SH-SY5Y (cell line): ENCODE results near the gene BCKDHA.

ENCODE experiments used
- GATA2 ChIP-seq: IDR thresholded peaks from 2 replicates; pipeline ENCODE4 v1.6.1; 2011; ENCODE audit warnings: mild to moderate bottlenecking, low read depth, low read length
- GATA3 ChIP-seq: IDR thresholded peaks from 2 replicates; pipeline ENCODE4 v1.6.1; 2011; ENCODE audit warnings: low read depth, mild to moderate bottlenecking, low read length, moderate library complexity

BCKDHA gene

DNA sequence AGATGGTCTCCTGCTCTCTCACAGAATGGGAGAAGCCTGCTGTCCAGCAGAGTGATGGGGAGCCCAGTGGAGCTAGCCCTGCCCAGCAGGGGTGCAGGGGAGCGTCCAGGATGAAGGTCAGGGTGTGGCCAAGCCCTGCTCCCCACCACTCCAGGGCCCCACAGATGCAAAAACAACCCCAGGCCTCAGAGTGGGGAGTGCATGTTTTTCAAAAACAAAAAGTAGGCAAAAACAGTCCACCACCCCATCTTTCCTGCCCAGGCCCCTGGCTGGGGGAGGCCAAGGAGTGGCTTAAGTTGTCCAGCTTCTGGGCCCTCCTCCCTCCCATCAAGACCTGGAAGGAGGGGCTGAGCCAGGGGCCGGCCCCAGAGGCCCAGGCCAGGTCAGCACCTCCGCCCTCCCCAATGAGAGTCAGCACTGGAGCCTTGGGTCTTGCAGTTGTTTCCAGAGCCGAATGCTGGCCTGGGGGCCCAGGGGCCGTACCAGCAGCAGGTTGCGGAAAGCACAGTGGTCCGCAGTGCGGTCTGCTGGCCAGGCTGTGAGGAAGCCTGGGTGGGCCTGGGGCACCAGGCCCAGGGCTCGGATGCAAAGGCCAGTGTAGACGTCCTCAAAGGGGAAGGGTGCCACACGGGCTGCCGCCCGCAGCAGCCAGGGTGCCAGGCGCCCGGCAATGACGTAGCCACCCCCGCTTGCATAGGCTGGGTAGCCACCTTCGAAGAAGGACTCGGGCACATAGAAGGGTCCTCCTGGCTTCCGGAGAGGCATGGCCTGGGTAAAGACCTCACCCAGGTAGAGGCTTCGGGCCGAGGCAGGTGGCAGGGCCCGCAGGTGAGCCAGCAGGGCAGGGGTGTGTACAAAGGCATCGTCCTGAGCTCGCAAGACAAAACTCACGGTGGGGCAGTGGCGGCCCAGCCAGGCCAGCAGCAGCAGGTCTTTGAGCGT, 27.8 kb downstream of the BCKDHA start:
- no peak for TF ChIP-seq GATA3
- TF ChIP-seq GATA2: no peak

DNA sequence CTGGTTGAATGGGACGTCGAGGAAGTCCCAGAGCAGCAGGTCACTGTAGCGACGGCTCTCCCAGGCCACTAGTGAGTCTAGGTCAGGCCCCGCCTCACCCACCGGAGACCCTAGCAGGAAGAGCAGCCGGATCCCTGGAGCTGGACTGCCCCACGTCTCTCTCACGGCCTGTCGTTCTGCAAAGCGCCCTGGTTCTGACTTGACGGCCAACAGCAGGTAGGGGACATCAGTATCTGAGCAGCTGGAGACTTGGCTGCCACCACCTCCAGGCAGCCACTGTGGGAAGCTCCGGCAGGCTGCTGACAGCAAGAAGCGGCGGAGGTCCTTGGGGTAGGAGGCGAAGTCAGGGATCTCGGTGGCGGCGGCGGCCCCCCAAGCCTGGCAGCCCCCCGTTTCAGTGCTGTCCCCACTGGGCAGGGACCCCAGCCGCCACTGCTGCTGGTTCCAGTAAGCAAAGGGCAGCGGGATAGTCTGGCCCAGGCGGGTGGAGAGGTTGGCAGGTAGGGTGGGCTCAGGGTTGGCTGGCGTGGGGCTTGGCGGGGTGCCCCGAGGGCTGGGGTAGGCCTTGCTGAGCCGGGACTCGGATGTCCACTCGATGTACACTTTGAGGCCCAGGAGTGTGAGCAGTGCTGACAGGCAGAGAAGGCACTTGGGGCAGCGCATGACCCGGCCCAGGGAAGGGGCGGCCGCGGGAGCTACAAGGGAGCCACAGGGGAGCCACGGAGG, 28.7 kb downstream of the BCKDHA start:
- no peak for TF ChIP-seq GATA2
- no peak for TF ChIP-seq GATA3

DNA sequence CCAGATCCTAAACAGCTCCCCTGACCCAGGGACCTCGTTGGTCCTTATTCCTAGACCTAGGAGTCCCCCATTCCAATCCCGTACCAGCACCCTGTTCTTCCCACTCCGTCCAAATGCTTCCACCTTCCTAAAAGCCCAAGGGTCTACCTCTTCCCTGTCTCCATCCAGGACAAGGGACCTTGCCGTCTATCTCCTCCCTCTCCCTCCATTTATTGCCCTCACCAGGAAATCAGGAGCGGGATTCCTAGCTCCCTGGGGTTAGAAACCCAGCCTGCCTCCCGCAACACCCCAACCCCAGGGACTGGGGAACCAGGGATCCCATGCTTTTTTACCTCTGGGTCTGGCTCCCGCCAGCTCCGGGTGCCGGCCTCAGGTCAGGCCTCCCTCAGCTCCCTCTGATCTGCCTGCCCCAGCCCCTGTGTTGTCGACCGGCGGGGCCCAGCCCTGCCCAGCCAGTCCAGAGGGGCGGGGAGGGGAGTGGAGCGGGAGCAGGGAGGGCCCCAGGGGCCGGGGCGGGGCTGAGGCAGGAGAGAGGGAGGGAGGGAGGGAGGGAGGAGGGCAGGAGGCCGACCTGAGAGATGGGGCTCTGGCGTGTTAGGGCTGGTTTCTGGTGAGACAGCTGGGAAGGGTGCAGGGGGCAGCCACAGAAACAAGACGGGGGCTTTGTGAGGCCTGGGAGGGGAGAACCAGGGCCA, 29.5 kb downstream of the BCKDHA start, which contains the start of gene B3GNT8:
TSS of gene B3GNT8 (minus strand) at position 423 of the 695 bp plus-strand sequence. CDS start 596 bp downstream, outside the sequence.
- no peak for TF ChIP-seq GATA3
- TF ChIP-seq GATA2: no peak

DNA sequence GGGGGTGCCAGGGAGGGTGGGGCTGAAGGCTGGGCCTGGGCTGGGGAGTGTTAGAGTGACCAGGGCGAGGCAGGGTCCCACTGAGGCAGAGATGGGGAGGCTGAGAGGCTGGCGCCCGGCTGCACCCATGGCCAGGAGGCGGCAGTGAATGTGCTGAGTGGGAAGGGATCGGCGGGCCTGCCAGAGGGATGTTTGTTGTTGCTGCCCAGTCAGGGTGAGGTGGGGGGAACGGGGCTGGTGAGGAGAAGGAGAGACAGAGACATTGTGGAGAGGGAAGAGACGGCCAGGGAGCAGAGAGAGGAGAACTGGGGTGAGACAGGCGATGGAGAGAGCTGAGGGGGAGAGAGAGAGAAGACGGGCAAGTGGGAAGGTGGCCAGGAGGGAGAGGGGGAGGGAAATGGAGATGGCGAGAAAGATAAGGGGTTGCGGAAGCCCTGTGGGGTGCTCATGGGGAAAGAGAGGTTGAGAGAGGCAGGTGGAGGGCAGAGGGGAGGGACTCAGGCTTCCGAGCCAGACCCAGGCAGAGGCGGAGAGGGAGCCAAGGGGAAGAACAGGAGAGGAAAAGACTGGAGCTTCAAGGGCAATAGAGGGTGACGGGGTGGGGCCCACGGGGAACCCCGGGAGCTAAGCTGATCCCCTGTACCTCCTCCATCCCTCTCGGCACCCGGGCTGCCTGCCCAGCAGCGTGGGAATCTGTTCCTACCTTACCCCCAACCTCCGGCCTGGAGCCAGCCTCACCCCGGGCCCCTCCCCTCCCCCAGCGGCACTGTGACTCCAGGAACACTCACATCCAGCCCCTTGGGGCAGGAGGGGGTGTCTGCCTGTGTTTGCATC, 30.2 kb downstream of the BCKDHA start:
- TF ChIP-seq GATA2 (peak; percentile 86), GATA3 (no peak)

DNA sequence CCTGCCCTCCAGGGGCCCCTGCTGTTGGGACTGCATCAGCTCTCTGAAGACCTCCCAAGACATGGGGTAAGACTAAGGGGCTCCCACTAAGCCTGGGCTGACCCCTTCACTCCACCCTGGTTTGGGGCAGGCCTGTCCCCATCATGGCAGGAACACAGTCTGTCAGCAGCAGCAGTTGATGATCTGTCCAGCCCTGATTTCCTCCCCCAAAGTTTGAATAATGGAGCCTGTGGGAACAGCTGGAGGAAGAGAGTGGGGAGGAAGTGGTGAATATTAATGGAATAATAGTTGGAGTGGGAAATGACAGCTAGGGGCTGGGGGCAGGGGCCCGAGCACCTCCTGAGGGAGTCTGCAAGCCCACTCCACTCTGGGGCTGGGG, 30.9 kb downstream of the BCKDHA start:
- TF ChIP-seq GATA2 (no peak), GATA3 (no peak)

DNA sequence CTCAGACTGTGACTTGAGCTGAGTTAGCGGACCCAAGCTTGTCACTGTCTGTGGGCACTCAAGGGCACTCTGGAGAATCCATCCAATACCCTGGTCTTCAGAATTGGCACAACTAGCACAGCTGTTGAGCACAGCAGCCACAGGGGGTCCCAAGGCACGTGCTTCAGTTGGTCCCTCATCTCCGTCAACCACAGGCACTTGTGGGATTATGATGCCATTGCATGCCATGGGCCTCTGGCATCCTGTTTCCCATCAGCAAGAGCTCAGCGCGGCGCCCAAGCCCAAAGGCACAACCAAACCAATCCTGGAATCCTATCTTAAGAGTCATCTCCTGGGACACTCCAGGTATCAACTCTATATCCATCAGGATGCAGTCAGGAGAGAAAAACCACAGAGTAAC, 33.3 kb downstream of the BCKDHA start:
- TF ChIP-seq GATA3: no peak
- no peak for TF ChIP-seq GATA2

DNA sequence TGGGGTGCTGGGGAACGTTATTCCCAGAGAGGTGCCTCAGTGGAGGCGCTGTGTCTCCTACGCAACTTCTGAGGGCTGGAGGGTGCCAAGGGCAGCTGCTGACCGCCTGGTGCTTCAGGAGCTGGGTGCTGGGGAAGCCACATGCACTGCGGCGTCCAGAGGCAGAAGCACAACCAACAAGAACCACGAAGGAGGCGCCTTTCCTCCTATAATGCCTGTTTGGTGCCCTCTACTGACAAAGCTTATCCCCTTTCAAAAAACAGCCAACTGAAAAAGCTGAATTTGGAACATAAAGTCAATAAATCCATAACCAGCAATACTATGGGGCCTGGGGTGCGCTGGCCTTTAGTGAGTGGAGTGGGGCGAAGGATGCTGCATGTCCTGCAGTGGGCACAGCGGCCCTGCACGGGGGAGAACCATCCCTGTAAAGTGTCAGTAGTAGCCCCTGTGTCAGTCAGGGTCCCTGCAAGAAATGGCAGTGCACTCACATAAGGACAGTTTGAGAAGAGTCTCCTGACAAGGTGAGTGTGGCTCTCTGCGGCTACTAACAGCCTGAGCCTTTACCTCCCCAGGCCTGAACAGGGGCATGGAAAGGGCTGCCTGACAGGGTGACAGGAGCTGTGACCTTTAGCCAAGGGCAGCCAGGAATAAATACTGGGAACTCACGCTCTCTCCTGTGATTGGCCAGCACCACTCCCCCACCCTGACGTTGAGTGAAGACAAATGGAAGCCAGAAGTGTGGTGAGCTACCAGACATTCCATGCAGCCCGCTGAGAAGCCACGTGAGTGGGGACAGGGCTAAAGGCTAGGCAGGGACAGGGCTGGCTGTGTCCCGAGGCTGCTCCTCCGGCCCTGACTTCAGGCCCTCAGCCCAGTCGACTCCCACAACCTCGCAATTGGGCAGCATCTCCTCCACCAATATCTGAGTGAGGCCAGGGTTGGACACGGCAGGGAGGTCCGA, 34.1 kb downstream of the BCKDHA start:
- TF ChIP-seq GATA3 (no peak), GATA2 (no peak)

DNA sequence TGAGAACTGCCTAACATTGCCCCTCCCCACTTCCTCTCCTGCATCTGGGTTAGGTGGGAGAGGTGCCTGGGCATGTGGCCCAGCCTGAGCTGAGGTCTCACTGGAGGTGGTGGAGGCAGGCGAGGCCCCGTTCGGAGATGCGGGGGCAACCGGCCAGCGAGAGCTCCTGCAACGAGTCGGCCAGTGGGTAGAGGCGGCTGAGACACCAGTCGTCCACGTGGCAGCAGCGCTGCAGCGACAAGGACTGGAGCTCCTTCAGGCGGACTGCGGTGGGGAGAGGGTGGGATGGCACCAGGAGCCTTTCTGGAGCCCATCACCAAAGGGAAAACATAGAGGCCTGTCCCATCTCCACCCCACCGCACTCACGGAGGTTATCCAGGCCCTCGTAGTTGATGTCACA, 35.6 kb downstream of the BCKDHA start:
- TF ChIP-seq GATA3 (no peak), GATA2 (no peak)

DNA sequence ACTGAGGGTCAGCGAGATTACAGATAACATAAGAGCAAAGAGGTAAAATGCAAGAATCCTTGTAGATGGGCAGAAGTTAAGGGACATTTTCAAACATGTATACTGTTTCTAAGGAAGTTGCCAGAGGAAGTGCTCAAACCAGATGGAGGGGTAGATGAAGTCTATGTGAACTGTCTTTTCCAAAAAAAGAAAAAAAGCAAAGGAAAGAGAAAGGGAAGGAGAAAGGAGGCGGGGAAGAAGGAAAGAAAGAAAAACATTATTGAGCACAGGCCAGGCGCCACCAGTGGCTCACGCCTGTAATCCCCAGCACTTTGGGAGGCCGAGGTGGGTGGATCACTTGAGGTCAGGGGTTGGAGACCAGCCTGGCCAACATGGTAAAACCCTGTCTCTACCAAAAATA, 36.8 kb downstream of the BCKDHA start:
- no peak for TF ChIP-seq GATA2
- no peak for TF ChIP-seq GATA3

DNA sequence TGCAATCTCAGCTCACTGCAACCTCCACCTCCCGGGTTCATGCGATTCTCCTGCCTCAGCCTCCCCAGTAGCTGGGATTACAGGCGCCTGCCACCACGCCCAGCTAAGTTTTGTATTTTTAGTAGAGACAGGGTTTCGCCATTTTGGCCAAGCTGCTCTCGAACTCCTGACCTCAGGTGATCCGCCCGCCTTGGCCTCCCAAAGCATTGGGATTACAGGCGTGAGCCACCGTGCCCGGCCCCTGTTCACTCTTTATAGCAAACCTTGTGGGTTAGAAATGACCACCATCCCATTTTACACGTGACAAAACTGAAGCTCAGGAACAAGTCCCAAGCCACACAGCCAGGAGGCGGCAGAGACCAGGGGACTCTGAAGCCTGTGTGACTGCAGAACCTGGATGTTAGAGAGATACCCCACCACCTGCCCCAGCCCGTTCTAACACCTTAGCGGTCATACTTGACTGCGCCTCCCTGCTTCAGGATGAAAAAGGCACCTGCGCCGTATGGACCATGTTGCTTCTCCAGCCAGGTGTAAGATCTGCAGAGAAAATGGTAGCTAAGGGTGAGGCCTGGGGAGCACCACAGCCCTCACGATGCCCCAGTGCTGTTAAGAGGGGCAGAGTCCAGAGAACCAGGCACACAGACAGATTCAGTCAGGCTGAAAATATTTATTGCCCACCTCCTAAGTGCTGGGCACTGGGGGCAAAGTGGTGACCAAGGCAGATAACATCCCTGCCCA, 38.5 kb downstream of the BCKDHA start:
- TF ChIP-seq GATA2 (no peak), GATA3 (no peak)

DNA sequence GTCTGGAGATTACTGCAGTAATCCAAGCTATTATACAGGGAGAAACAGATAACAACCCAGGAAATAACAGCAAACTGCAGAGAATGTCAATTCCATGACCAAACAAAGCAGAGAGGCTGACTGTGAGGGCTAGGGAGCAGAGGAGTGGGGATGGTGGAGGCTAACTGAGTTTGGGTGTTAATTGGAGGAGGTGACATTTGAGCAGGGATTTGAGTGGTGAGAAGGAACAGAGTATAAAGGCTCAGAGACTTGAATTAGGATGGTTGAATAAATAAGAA, 39.0 kb downstream of the BCKDHA start:
- TF ChIP-seq GATA2: no peak
- no peak for TF ChIP-seq GATA3
